Measurements from ENCODE around the gene NUP188. TPM values are rescaled to one million over a fixed set of nuclear protein-coding genes. Genes with fewer than 3 reads are reported as not detected.

NUP188 gene
- polyA plus RNA-seq, 1 donor (not counting 4 experiments of a cell fraction or from before 2014, with no cell fraction given), result 31.1 TPM

DNA sequence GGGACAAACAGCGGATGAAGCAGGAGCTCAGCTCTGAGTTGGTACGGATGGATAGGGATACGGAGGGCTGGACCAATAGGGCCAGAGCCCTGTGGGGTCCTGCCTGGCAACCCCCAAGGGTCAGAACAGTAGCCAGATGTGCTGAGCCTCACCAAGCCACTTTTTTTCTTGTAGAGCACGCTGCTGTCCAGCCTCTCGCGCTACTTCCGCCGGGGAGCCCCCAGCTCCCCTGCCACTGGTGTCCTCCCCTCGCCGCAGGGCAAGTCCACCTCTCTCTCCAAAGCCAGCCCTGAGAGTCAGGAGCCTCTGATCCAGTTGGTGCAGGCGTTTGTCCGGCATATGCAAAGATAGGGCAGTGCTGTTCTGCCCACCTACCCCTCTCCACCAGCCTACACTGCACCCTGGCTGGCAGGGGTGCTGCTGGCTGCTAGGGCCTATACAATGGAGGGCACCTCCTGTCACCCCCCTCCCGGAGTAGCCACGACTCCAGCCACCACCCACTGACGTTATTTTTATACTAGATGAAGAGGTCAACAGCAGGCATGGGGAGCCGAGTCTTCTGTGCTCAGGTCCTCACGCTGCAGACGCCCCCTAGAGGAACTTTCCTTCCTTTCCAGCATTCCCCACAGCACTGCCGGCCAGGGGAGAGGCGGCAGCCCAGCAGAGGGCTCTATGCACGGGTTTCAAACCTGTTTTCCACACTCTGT, 59.0 kb downstream of the NUP188 start:
- FAIRE-seq, result peak; percentile 53
- no peak overlapping the region for H3K27ac ChIP-seq (ENCODE audit: control insufficient read depth, insufficient read depth, low read length)

DNA sequence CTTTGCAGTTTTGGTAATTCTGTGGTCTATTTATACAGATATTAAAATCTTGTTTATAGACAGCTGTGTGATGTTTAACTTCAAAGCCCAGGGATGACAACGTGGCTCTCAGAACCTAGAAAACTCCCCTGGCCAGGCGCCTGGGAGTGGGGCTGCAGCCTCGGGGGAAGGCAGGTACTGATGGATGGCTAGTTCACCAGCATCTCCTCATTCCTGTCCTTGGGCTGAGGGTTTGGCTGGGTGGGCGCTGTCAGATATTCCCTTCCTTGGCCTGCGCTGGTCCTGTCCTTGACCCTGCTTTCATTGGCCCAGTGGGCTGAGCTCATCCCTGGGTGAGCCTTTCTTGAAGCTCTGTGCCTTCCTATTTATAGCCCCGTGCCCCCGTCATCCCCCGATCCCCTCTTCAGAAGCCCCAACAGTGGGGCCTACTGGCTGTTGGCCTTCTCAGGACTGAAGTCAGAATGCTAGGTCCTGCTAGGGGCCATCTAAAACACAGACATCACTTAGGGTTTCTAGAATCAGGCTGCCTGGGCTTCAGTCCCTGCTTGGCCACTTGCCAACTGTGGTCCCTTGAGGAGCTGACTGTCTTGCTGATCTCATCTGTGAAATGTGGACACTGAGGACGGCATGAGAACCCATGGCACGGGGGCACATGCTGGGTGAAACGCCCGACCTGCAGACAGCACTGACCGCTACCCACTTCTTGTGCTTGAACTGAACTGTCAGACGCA, 59.7 kb downstream of the NUP188 start:
- no peaks in the 10 kb centered on the region for H3K79me2 ChIP-seq (ENCODE audit: control insufficient read depth, insufficient read depth, low read length)
- no peaks in the 10 kb centered on the region for H3K27me3 ChIP-seq (ENCODE audit: control insufficient read depth, extremely low read depth, insufficient read depth, low read length)
- H3K4me2 ChIP-seq (ENCODE audit: control insufficient read depth, extremely low read depth, insufficient read depth, low read depth, low read length), result no peak overlapping the region
- peaks cover 5% of the 10 kb centered on the region for H3K4me1 ChIP-seq (ENCODE audit: control insufficient read depth, extremely low read depth, insufficient read depth, low read length)
- peaks cover 3% of the 10 kb centered on the region for H4K20me1 ChIP-seq (ENCODE audit: control insufficient read depth, extremely low read depth, insufficient read depth, low read length)
- H3K9me3 ChIP-seq (ENCODE audit: control insufficient read depth, low read depth, low read length), result no peaks in the 10 kb centered on the region
- dilution Hi-C loops (cut with MboI; ENCODE audit: extremely low pct_ligation_motif_present, low sequenced_read_pairs), result no loop called here
- no peak for TF ChIP-seq EZH2 (IDR thresholded peaks at IDR 0.05; ENCODE audit: low read length)
- TF ChIP-seq, protein P1, sequence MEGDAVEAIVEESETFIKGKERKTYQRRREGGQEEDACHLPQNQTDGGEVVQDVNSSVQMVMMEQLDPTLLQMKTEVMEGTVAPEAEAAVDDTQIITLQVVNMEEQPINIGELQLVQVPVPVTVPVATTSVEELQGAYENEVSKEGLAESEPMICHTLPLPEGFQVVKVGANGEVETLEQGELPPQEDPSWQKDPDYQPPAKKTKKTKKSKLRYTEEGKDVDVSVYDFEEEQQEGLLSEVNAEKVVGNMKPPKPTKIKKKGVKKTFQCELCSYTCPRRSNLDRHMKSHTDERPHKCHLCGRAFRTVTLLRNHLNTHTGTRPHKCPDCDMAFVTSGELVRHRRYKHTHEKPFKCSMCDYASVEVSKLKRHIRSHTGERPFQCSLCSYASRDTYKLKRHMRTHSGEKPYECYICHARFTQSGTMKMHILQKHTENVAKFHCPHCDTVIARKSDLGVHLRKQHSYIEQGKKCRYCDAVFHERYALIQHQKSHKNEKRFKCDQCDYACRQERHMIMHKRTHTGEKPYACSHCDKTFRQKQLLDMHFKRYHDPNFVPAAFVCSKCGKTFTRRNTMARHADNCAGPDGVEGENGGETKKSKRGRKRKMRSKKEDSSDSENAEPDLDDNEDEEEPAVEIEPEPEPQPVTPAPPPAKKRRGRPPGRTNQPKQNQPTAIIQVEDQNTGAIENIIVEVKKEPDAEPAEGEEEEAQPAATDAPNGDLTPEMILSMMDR (optimal IDR thresholded peaks at IDR 0.05 in 1 of 3, IDR thresholded peaks at IDR 0.05 in 1 of 3, conservative IDR thresholded peaks at IDR 0.05 in 1 of 3; ENCODE audit: extremely low read depth in 1 of 3, insufficient read depth in 2 of 3, low read length in 3 of 3), result no peak
- FAIRE-seq (no peak), DNase-seq (ENCODE audit: low read depth, low spot score) (no peak)
- H3K9ac ChIP-seq (ENCODE audit: control insufficient read depth, extremely low read depth, insufficient read depth, low read length), result no peak overlapping the region
- no peak overlapping the region for H2AFZ ChIP-seq (ENCODE audit: control insufficient read depth, low read length)
- peaks cover 34 to 38% of the 10 kb centered on the region in 2 experiments for H3K36me3 ChIP-seq (ENCODE audit: control insufficient read depth in 2 of 2, extremely low read depth in 1 of 2, insufficient read depth in 2 of 2, low read length in 2 of 2)
- H3K4me3 ChIP-seq (ENCODE audit: control insufficient read depth in 2 of 3, extremely low read depth in 1 of 3, insufficient read depth in 2 of 3, low read depth in 1 of 3, low read length in 3 of 3), result no peak overlapping the region
- no peaks in the 10 kb centered on the region for H3K9me1 ChIP-seq (ENCODE audit: control insufficient read depth, extremely low read depth, insufficient read depth, low read length)
- no peak overlapping the region for H3K27ac ChIP-seq (ENCODE audit: control insufficient read depth, insufficient read depth, low read length)

More for the DNA sequence above, 59.0 kb downstream of the NUP188 start:
- H3K4me2 ChIP-seq (ENCODE audit: control insufficient read depth, extremely low read depth, insufficient read depth, low read depth, low read length), result no peak overlapping the region
- dilution Hi-C loops (cut with MboI; ENCODE audit: extremely low pct_ligation_motif_present, low sequenced_read_pairs), result no loop called here
- H3K9me3 ChIP-seq (ENCODE audit: control insufficient read depth, low read depth, low read length), result no peaks in the 10 kb centered on the region
- no peak for TF ChIP-seq EZH2 (IDR thresholded peaks at IDR 0.05; ENCODE audit: low read length)
- TF ChIP-seq, protein P1 (optimal IDR thresholded peaks at IDR 0.05 in 1 of 3, IDR thresholded peaks at IDR 0.05 in 1 of 3, conservative IDR thresholded peaks at IDR 0.05 in 1 of 3; ENCODE audit: extremely low read depth in 1 of 3, insufficient read depth in 2 of 3, low read length in 3 of 3), result peak; percentile 89 to 96 (median 91)
- H3K36me3 ChIP-seq (ENCODE audit: control insufficient read depth in 2 of 2, extremely low read depth in 1 of 2, insufficient read depth in 2 of 2, low read length in 2 of 2), result peaks cover 37 to 43% of the 10 kb centered on the region in 2 experiments
- no peak overlapping the region for H3K9ac ChIP-seq (ENCODE audit: control insufficient read depth, extremely low read depth, insufficient read depth, low read length)
- no peak overlapping the region for H3K4me3 ChIP-seq (ENCODE audit: control insufficient read depth in 2 of 3, extremely low read depth in 1 of 3, insufficient read depth in 2 of 3, low read depth in 1 of 3, low read length in 3 of 3)
- DNase-seq (ENCODE audit: low read depth, low spot score), result no peak
- H3K4me1 ChIP-seq (ENCODE audit: control insufficient read depth, extremely low read depth, insufficient read depth, low read length), result peaks cover 5% of the 10 kb centered on the region
- H2AFZ ChIP-seq (ENCODE audit: control insufficient read depth, low read length), result no peak overlapping the region
- no peaks in the 10 kb centered on the region for H3K27me3 ChIP-seq (ENCODE audit: control insufficient read depth, extremely low read depth, insufficient read depth, low read length)
- no peaks in the 10 kb centered on the region for H3K79me2 ChIP-seq (ENCODE audit: control insufficient read depth, insufficient read depth, low read length)
- peaks cover 3% of the 10 kb centered on the region for H4K20me1 ChIP-seq (ENCODE audit: control insufficient read depth, extremely low read depth, insufficient read depth, low read length)
- H3K9me1 ChIP-seq (ENCODE audit: control insufficient read depth, extremely low read depth, insufficient read depth, low read length), result no peaks in the 10 kb centered on the region
